SU-DHL-6 (cell line): ENCODE data around the gene GPR26.

Experiments
- H2AFZ ChIP-seq: fragments of 200-600 bp; sonication (generic); 2 replicates; pipeline ENCODE4 v1.6.1; 2014; ENCODE audit warnings: low read depth, mild to moderate bottlenecking, moderate library complexity, mixed read lengths, antibody characterized with exemption, low read length; ENCODE audit not compliant: severe bottlenecking
- H3F3A ChIP-seq: fragments of 200-600 bp; shearing (Covaris generic); 2 replicates; pipeline ENCODE4 v1.6.0; 2016; ENCODE audit warnings: antibody characterized with exemption, mild to moderate bottlenecking; ENCODE audit not compliant: insufficient read depth
- H3K27ac ChIP-seq: fragments of 200-600 bp; sonication (generic); 2 replicates; pipeline ENCODE4 v1.5.1; 2016; ENCODE audit warnings: low read depth, mild to moderate bottlenecking, low read length, moderate library complexity, mixed read lengths
- H3K27me3 ChIP-seq: fragments of 200-600 bp; sonication (generic), shearing (Covaris generic); 2 replicates; pipeline ENCODE4 v1.6.0; 2014; ENCODE audit warnings: mild to moderate bottlenecking, low read length
- H3K36me3 ChIP-seq: fragments of 200-600 bp; sonication (generic); 2 replicates; pipeline ENCODE4 v1.6.1; 2014; ENCODE audit warnings: mild to moderate bottlenecking, low read length, mixed read lengths
- H3K4me2 ChIP-seq: fragments of 300-600, 200-600 bp; shearing (Covaris generic), sonication (generic); 2 replicates; pipeline ENCODE4 v1.6.0; 2014; ENCODE audit warnings: low read length, low read depth, mild to moderate bottlenecking; ENCODE audit not compliant: poor library complexity, severe bottlenecking
- H3K4me3 ChIP-seq: fragments of 200-600 bp; sonication (generic); 2 replicates; pipeline ENCODE4 v1.5.1; 2014; ENCODE audit warnings: antibody characterized with exemption, low read length, mild to moderate bottlenecking, mixed read lengths; ENCODE audit not compliant: insufficient read depth, poor library complexity, severe bottlenecking
- H3K79me2 ChIP-seq: fragments of 200-600 bp; sonication (generic); 2 replicates; pipeline ENCODE4 v1.6.1; 2014; ENCODE audit warnings: mild to moderate bottlenecking, low read length, moderate library complexity; ENCODE audit not compliant: insufficient read depth
- H3K9ac ChIP-seq: fragments of 200-600 bp; sonication (generic); 2 replicates; pipeline ENCODE4 v1.7.0; 2014; ENCODE audit warnings: mild to moderate bottlenecking, low read length
- H3K9me2 ChIP-seq: fragments of 200-600 bp; sonication (generic); replicated peaks from 2 replicates; pipeline ENCODE4 v1.6.1; 2014; ENCODE audit warnings: low read length; ENCODE audit not compliant: insufficient read depth
- H3K9me3 ChIP-seq: fragments of 200-600 bp; sonication (generic); 2 replicates; pipeline ENCODE4 v1.6.1; 2014; ENCODE audit warnings: low read length, mixed read lengths; ENCODE audit not compliant: insufficient read depth
- H4K20me1 ChIP-seq: fragments of 200-600 bp; sonication (generic); 2 replicates; pipeline ENCODE4 v1.6.1; 2014; ENCODE audit warnings: low read depth, mild to moderate bottlenecking, antibody characterized with exemption, low read length, moderate library complexity, mixed read lengths
- CTCF ChIP-seq: fragments of 200-600 bp; sonication (generic); IDR thresholded peaks from one replicate; pipeline ENCODE4 v1.5.1; 2017; ENCODE audit warnings: antibody characterized with exemption, mild to moderate bottlenecking, low read length, moderate library complexity; ENCODE audit not compliant: insufficient read depth, poor library complexity, severe bottlenecking
- EZH2phosphoT487 ChIP-seq: fragments of 200-600 bp; sonication (generic), shearing (Covaris generic); conservative IDR thresholded peaks from 2 replicates; pipeline ENCODE4 v1.6.1; 2018; ENCODE audit warnings: mild to moderate bottlenecking, antibody characterized with exemption, low read length, moderate library complexity, mixed read lengths

The GPR26 gene

GRCh38 chr10:123685260-123685659 is 19.1 kb downstream of the GPR26 start:
- TF ChIP-seq EZH2phosphoT487 = no peak
- TF ChIP-seq CTCF = no peak
- Histone ChIP-seq H4K20me1 (no peaks in the 10 kb centered on the region), H3F3A (no peaks in the 10 kb centered on the region), H3K36me3 (no peaks in the 10 kb centered on the region), H2AFZ (no peak overlapping the region), H3K27me3 (no peaks in the 10 kb centered on the region), H3K4me3 (no peak overlapping the region), H3K9me3 (no peaks in the 10 kb centered on the region), H3K79me2 (no peaks in the 10 kb centered on the region), H3K27ac (no peak overlapping the region), H3K9ac (no peak overlapping the region), H3K4me2 (no peak overlapping the region), H3K9me2 (no peaks in the 10 kb centered on the region)

- H3K9ac ChIP-seq = no peak overlapping the region
- TF ChIP-seq EZH2phosphoT487 (no peak), CTCF (no peak)
- H3F3A ChIP-seq = no peaks in the 10 kb centered on the region
- no peaks in the 10 kb centered on the region for H4K20me1 ChIP-seq
- no peaks in the 10 kb centered on the region for H3K9me3 ChIP-seq
- no peaks in the 10 kb centered on the region for H3K9me2 ChIP-seq
- no peak overlapping the region for H3K4me2 ChIP-seq
- H3K27ac ChIP-seq = no peak overlapping the region
- H3K4me3 ChIP-seq = no peak overlapping the region
- no peaks in the 10 kb centered on the region for H3K36me3 ChIP-seq
- H3K27me3 ChIP-seq = no peaks in the 10 kb centered on the region
- no peak overlapping the region for H2AFZ ChIP-seq
- no peaks in the 10 kb centered on the region for H3K79me2 ChIP-seq
Measured at GRCh38 chr10:123687758-123688157, 21.6 kb downstream of the GPR26 start.

- TF ChIP-seq EZH2phosphoT487 (no peak), CTCF (no peak)
- Histone ChIP-seq H3K79me2 (no peaks in the 10 kb centered on the region), H3K9me2 (no peaks in the 10 kb centered on the region), H3K27ac (no peak overlapping the region), H3K4me3 (no peak overlapping the region), H3F3A (no peaks in the 10 kb centered on the region), H3K27me3 (no peaks in the 10 kb centered on the region), H4K20me1 (no peaks in the 10 kb centered on the region), H3K9me3 (no peaks in the 10 kb centered on the region), H3K9ac (no peak overlapping the region), H3K4me2 (no peak overlapping the region), H2AFZ (no peak overlapping the region), H3K36me3 (no peaks in the 10 kb centered on the region)
Measured at GRCh38 chr10:123689880-123690279, 23.7 kb downstream of the GPR26 start.
